Fibroblast of pulmonary artery (primary cell): ENCODE results near the gene LANCL2.

Experiments used
- DNase-seq: peaks from one replicate; pipeline ENCODE4 v3.0.0-alpha.2; 2010; ENCODE audit warnings: low read depth
- H3K4me3 ChIP-seq: replicated peaks from 2 replicates; pipeline ENCODE4 v1.5.1; 2011; ENCODE audit warnings: low read depth, mild to moderate bottlenecking, control low read depth, low read length, moderate library complexity
- TF ChIP-seq, protein P1 (sequence below): IDR thresholded peaks from 2 replicates; pipeline ENCODE4 v1.5.1; 2011; ENCODE audit warnings: mild to moderate bottlenecking, control low read depth, low read length, inconsistent platforms; ENCODE audit errors: missing control alignments

LANCL2 gene

DNA sequence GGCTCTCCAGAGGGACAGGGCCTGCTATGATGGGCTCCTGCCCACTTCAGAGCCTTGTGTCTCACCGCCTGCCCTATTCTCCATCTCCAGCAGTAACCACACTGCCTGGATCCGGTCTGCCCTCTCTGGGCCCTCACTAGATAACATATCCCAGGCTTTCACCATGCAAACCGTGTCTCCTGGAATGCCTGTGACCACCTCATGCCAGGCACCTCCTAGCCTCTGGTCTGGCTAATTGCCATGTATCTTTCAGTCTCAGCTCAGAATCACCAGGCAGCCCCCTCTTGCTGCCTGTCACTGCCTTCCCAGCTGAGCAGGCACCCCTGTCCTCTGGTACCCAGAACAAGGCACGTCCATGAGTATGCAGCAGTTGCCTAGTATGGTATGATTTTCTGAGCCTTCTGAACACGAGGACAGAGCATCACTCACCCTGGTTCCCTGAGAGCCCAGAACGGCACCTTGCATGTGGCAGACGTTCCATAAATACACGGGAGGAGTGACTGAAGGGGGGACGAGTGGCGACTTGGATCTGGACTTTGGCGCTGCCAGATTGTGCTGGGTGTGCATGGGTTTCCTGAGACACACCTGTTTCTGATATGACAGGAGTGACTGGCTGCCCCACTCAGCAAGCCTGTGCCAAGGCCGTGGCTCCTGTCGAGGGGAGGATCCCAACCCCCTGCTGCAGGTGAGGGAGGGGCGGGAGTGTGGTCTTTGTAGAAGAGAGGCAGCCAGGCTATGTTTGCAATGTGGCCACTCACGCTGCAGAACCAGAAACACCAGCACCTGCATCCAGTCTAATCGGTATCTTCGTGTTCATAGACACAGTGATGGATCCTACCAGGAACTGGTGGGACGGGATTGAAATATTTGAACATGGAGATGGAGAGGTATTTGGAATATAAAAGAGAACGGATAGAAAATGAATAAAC is 112.0 kb downstream of the LANCL2 start:
- TF ChIP-seq, protein P1, sequence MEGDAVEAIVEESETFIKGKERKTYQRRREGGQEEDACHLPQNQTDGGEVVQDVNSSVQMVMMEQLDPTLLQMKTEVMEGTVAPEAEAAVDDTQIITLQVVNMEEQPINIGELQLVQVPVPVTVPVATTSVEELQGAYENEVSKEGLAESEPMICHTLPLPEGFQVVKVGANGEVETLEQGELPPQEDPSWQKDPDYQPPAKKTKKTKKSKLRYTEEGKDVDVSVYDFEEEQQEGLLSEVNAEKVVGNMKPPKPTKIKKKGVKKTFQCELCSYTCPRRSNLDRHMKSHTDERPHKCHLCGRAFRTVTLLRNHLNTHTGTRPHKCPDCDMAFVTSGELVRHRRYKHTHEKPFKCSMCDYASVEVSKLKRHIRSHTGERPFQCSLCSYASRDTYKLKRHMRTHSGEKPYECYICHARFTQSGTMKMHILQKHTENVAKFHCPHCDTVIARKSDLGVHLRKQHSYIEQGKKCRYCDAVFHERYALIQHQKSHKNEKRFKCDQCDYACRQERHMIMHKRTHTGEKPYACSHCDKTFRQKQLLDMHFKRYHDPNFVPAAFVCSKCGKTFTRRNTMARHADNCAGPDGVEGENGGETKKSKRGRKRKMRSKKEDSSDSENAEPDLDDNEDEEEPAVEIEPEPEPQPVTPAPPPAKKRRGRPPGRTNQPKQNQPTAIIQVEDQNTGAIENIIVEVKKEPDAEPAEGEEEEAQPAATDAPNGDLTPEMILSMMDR, result no peak
- DNase-seq, result no peak

DNA sequence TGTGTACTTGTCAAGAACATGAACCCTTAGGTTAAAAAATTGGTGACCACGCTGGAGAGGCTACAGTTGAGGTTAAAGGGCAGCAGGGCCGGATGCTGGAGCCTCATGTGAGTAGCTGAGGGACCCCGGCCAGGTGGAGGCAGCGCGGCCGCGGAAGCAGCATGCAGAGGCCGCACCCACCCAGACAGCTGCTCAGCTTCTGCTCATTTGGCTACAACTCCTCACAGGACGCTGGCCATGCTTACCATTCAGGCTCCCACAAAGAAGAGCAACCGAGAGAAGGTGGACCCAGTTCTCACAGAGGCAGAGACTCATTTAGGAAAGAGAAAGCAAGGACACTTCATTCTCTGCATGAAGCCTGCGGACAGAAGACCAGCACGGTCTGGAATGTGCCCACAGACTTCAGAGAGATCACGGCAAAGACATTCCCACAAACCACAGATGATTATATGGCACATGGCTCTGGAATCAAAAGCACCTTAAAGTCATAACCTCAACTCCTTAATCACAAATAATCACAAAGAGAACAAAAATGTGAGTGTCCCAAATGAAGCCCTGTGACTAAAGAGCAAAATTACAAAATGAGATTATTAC is 112.7 kb downstream of the LANCL2 start:
- no peak overlapping the region for H3K4me3 ChIP-seq
- TF ChIP-seq, protein P1, result no peak
- DNase-seq, result peak; percentile 51

More for the DNA sequence above, 112.0 kb downstream of the LANCL2 start:
- no peak overlapping the region for H3K4me3 ChIP-seq

DNA sequence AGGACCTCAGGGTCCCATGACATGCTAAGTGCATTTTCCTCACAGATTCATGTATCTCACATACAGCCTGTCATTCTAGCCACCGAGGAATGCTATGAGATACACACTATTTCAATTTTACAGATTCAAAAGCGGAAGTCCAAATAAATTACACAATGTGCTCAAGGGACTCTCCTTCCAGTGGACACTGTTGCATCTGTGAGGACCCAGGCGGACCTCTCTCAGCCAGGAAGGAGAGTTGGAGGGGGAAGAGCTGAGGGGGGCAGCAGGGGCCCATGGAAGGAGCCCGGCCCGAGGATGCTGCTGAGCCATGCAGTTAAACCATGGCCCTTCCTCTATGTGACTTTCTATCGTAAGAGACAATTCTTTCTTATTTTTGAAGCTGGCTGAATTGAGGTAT is 113.6 kb downstream of the LANCL2 start:
- TF ChIP-seq, protein P1, result no peak
- DNase-seq, result no peak
- H3K4me3 ChIP-seq, result no peak overlapping the region

DNA sequence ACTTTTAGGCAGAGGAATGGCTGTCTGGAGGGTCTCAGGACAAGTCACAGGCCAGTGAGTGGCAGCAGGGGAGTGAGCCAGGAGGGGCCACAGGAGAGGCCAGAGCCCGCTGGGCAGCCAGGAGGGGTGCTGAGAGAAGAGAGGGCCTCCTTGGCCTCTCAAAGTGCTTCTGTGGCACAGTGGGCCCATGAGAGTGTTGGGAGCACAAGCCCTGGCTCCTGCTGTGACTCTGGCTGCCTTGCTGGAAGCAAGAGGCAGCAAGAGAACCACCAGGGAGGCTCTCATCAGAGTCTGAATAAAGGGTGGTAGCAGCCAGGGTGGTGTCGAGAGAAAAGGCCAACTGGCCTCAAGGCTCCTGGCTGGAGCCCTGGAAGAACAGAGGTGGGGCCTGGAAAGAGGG is 116.0 kb downstream of the LANCL2 start:
- no peak overlapping the region for H3K4me3 ChIP-seq
- TF ChIP-seq, protein P1, result no peak
- no peak for DNase-seq

DNA sequence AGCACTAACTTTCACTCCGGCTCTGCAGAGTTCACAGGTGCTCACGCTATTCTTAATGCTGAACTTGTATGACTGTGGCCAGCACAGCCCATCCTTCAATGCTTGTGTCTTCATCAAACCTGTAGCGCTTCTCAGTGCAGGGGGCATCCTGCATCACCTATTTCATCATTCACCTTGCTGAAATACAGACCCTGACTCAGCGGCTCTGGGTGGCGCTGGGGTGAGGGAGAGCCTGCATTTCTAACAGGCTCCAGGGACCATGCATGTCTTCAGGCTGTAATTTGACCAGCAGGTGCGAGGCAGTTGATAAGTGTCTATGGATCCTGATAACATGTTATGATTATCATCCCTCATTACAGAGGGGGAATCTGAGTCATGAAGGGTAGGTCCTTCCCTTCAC is 117.9 kb downstream of the LANCL2 start:
- DNase-seq, result no peak
- H3K4me3 ChIP-seq, result no peak overlapping the region
- TF ChIP-seq, protein P1, result no peak
